H1 (cell line): ENCODE results near the gene AP5Z1. TPM values are rescaled to one million over a fixed set of nuclear protein-coding genes. Genes with fewer than 3 reads are reported as not detected.

ENCODE experiments used
- CHD7 ChIP-seq: fragments of 300-600 bp; sonication (generic); IDR thresholded peaks from 2 replicates; pipeline ENCODE4 v1.7.1; 2012; ENCODE audit warnings: low read length, moderate library complexity, mild to moderate bottlenecking, inconsistent platforms; ENCODE audit not compliant: insufficient replicate concordance
- HDAC6 ChIP-seq: IDR thresholded peaks from one replicate; pipeline ENCODE4 v1.7.1; 2012; ENCODE audit warnings: low read depth, mild to moderate bottlenecking, inconsistent platforms, low read length, moderate library complexity
- KDM5A ChIP-seq: fragments of 200-600 bp; IDR thresholded peaks from 2 replicates; pipeline ENCODE4 v1.7.1; 2012; ENCODE audit warnings: mild to moderate bottlenecking, low read length, inconsistent platforms, mixed read lengths
- NRF1 ChIP-seq: IDR thresholded peaks from 2 replicates; pipeline ENCODE4 v1.6.1; 2011; ENCODE audit warnings: mild to moderate bottlenecking, low read depth, low read length, improper control_type of control experiment
- SIRT6 ChIP-seq: IDR thresholded peaks from one replicate; pipeline ENCODE4 v1.7.1; 2012; ENCODE audit warnings: low read length, inconsistent platforms
- SP1 ChIP-seq: IDR thresholded peaks from 2 replicates; pipeline ENCODE4 v1.6.1; 2011; ENCODE audit warnings: low read depth, low read length
- SP2 ChIP-seq: IDR thresholded peaks from 2 replicates; pipeline ENCODE4 v1.6.1; 2012; ENCODE audit warnings: mild to moderate bottlenecking, low read length, inconsistent platforms
- SUZ12 ChIP-seq: fragments of 200-600 bp; sonication (generic); IDR thresholded peaks from 2 replicates; pipeline ENCODE4 v1.6.1; 2012; ENCODE audit warnings: mild to moderate bottlenecking, inconsistent platforms, low read length, moderate library complexity, mixed read lengths
- polyA plus RNA-seq, 7 experiments: library from polyadenylated mRNA; depleted of rRNA in 3 of 7; stranded (reverse) in 5 of 7; unstranded in 2 of 7; fragments of >200 nt in 5 of 7; fragments of 200-250 nt in 2 of 7; gene quantifications; 1 replicate in 5 of 7; 2 replicates in 1 of 7; 4 replicates in 1 of 7; pipeline versions ENCODE4 v1.2.1 to v1.2.3, GENCODE V29; 2011 to 2013; ENCODE audit warnings: missing spikeins in 2 of 7, mixed read lengths in 2 of 7
- total RNA-seq: library from RNA; stranded (reverse); fragmentation: NEBNext Ultra II Directional; extraction: Animal tissue kit (Norgen Biotek cat#: 25700); gene quantifications from 2 replicates; pipeline ENCODE4 v1.2.1, GENCODE V29; 2021

AP5Z1 gene
- total and polyA plus RNA-seq, 2 of the 8 experiments (the other 6 are each of a cell fraction or from before 2014, with no cell fraction given) = 24.0 to 24.7 TPM

GRCh38 chr7:4749363-4749762, 26.1 kb upstream of the AP5Z1 start (continued):
- TF ChIP-seq CHD7 = no peak
- no peak for TF ChIP-seq NRF1
- no peak for TF ChIP-seq SP1
- no peak for TF ChIP-seq KDM5A
- TF ChIP-seq SP2 = no peak
- TF ChIP-seq SIRT6 = no peak
- no peak for TF ChIP-seq SUZ12
- no peak for TF ChIP-seq HDAC6
